H9 (cell line): ENCODE measurements around the gene KRTAP1-1. TPM values are rescaled to one million over a fixed set of nuclear protein-coding genes. Genes with fewer than 3 reads are reported as not detected.
"Not testable (repeated sequence)": the region's sequence is repeated elsewhere in the genome, so short reads cannot be mapped to it uniquely, and the experiment has no call there.

Experiments used
- DNase-seq: peaks from one replicate; pipeline ENCODE4 v3.0.0-alpha.2; 2017
- H2AFZ ChIP-seq: one replicate; pipeline ENCODE4 v1.6.1; 2013; ENCODE audit warnings: mild to moderate bottlenecking, low read length, control low read depth, moderate library complexity
- H2AK5ac ChIP-seq: 2 replicates; pipeline ENCODE4 v1.6.1; 2013; ENCODE audit warnings: low read length, control low read depth, mixed read lengths; ENCODE audit not compliant: insufficient read length
- H2BK120ac ChIP-seq: one replicate; pipeline ENCODE4 v1.6.1; 2013; ENCODE audit warnings: low read depth, mild to moderate bottlenecking, low read length, control low read depth, inconsistent platforms; ENCODE audit not compliant: poor library complexity, severe bottlenecking
- H2BK12ac ChIP-seq: 2 replicates; pipeline ENCODE4 v1.6.1; 2013; ENCODE audit warnings: low read length, control low read depth, mixed read lengths, low read depth; ENCODE audit not compliant: insufficient read length
- H2BK15ac ChIP-seq: 2 replicates; pipeline ENCODE4 v1.6.1; 2013; ENCODE audit warnings: low read depth, low read length, control low read depth
- H2BK20ac ChIP-seq: one replicate; pipeline ENCODE4 v1.6.1; 2013; ENCODE audit warnings: low read depth, mild to moderate bottlenecking, low read length, control low read depth, inconsistent platforms; ENCODE audit not compliant: poor library complexity, severe bottlenecking
- H2BK5ac ChIP-seq: 2 replicates; pipeline ENCODE4 v1.6.1; 2013; ENCODE audit warnings: low read length, control low read depth, mixed read lengths; ENCODE audit not compliant: insufficient read length
- H3K14ac ChIP-seq: 2 replicates; pipeline ENCODE4 v1.6.1; 2013; ENCODE audit warnings: low read length, control low read depth; ENCODE audit not compliant: insufficient read depth
- H3K18ac ChIP-seq: 2 replicates; pipeline ENCODE4 v1.6.1; 2013; ENCODE audit warnings: low read depth, mild to moderate bottlenecking, mixed read lengths, low read length, control low read depth; ENCODE audit not compliant: insufficient read length
- H3K23ac ChIP-seq: 2 replicates; pipeline ENCODE4 v1.6.1; 2013; ENCODE audit warnings: low read length, control low read depth, mixed read lengths, low read depth; ENCODE audit not compliant: insufficient read length
- H3K23me2 ChIP-seq: 2 replicates; pipeline ENCODE4 v1.6.1; 2013; ENCODE audit warnings: low read depth, mild to moderate bottlenecking, mixed read lengths, low read length, control low read depth; ENCODE audit not compliant: insufficient read length, poor library complexity, severe bottlenecking
- H3K27ac ChIP-seq: 2 replicates; pipeline ENCODE4 v1.5.1; 2013; ENCODE audit warnings: low read length, control low read depth, mixed read lengths, low read depth; ENCODE audit not compliant: insufficient read length
- H3K27me3 ChIP-seq: 2 replicates; pipeline ENCODE4 v1.6.1; 2013; ENCODE audit warnings: low read length, control low read depth, inconsistent platforms; ENCODE audit not compliant: insufficient read depth
- H3K4ac ChIP-seq: 2 replicates; pipeline ENCODE4 v1.6.1; 2013; ENCODE audit warnings: low read depth, mild to moderate bottlenecking, control low read depth, inconsistent platforms, low read length, moderate library complexity
- H3K4me1 ChIP-seq: 2 replicates; pipeline ENCODE4 v1.6.1; 2013; ENCODE audit warnings: low read length, control low read depth, inconsistent platforms; ENCODE audit not compliant: insufficient read depth
- H3K4me2 ChIP-seq: 2 replicates; pipeline ENCODE4 v1.6.1; 2013; ENCODE audit warnings: low read length, control low read depth, mixed read lengths; ENCODE audit not compliant: insufficient read length, insufficient read depth
- H3K56ac ChIP-seq: 2 replicates; pipeline ENCODE4 v1.6.1; 2013; ENCODE audit warnings: low read depth, mild to moderate bottlenecking, mixed read lengths, low read length, control low read depth; ENCODE audit not compliant: insufficient read length
- H3K79me1 ChIP-seq: 2 replicates; pipeline ENCODE4 v1.6.1; 2013; ENCODE audit warnings: low read depth, mild to moderate bottlenecking, moderate library complexity, low read length, control low read depth, inconsistent platforms; ENCODE audit not compliant: insufficient read depth, poor library complexity, severe bottlenecking
- H3K79me2 ChIP-seq: 2 replicates; pipeline ENCODE4 v1.6.1; 2013; ENCODE audit warnings: low read length, control low read depth, inconsistent platforms; ENCODE audit not compliant: insufficient read depth
- H3K9ac ChIP-seq: 2 replicates; pipeline ENCODE4 v1.6.1; 2013; ENCODE audit warnings: low read length, control low read depth, mixed read lengths; ENCODE audit not compliant: insufficient read length; ENCODE audit errors: extremely low read depth
- H3K9me3 ChIP-seq: one replicate; pipeline ENCODE4 v1.6.1; 2013; ENCODE audit warnings: low read depth, low read length, inconsistent platforms; ENCODE audit not compliant: control insufficient read depth
- H3T11ph ChIP-seq: one replicate; pipeline ENCODE4 v1.6.1; 2013; ENCODE audit warnings: mild to moderate bottlenecking, low read length, control low read depth, inconsistent platforms
- H4K20me1 ChIP-seq: one replicate; pipeline ENCODE4 v1.6.1; 2013; ENCODE audit not compliant: control insufficient read depth, insufficient read length, insufficient read depth
- H4K5ac ChIP-seq: 2 replicates; pipeline ENCODE4 v1.6.1; 2013; ENCODE audit warnings: low read depth, mild to moderate bottlenecking, mixed read lengths, low read length, control low read depth; ENCODE audit not compliant: insufficient read length
- H4K8ac ChIP-seq: replicated peaks from 2 replicates; pipeline ENCODE4 v1.6.1; 2013; ENCODE audit warnings: low read length, control low read depth, mixed read lengths, low read depth; ENCODE audit not compliant: insufficient read length
- H4K91ac ChIP-seq: 2 replicates; pipeline ENCODE4 v1.6.1; 2013; ENCODE audit warnings: low read depth, mild to moderate bottlenecking, moderate library complexity, mixed read lengths, low read length, control low read depth; ENCODE audit not compliant: insufficient read length
- H3K27ac Mint-ChIP-seq, 3 experiments: 2 replicates in 2 of 3; 3 replicates in 1 of 3; pipeline ENCODE4 v1.8.0; 2020 to 2021; ENCODE audit warnings: mixed read lengths in 3 of 3, mild to moderate bottlenecking in 1 of 3, moderate library complexity in 1 of 3
- H3K27me3 Mint-ChIP-seq: 2 replicates; pipeline ENCODE4 v1.8.0; 2021; ENCODE audit warnings: low read depth, mild to moderate bottlenecking, moderate library complexity, mixed read lengths
- H3K36me3 Mint-ChIP-seq, 3 experiments: 2 replicates in 2 of 3; 3 replicates in 1 of 3; pipeline ENCODE4 v1.8.0; 2020 to 2021; ENCODE audit warnings: low read depth in 3 of 3, mixed read lengths in 3 of 3; ENCODE audit not compliant: insufficient read depth in 1 of 3
- H3K4me1 Mint-ChIP-seq, 2 experiments: 2 replicates each; pipeline ENCODE4 v1.8.0; 2020; ENCODE audit warnings: mixed read lengths in 2 of 2
- H3K4me3 Mint-ChIP-seq, 2 experiments: 2 replicates in 1 of 2; 3 replicates in 1 of 2; pipeline ENCODE4 v1.8.0; 2020 to 2021; ENCODE audit warnings: mild to moderate bottlenecking in 2 of 2, mixed read lengths in 2 of 2, moderate library complexity in 1 of 2
- H3K9me3 Mint-ChIP-seq, 2 experiments: 2 replicates in 1 of 2; 3 replicates in 1 of 2; pipeline ENCODE4 v1.8.0; 2020; ENCODE audit warnings: mild to moderate bottlenecking in 2 of 2, mixed read lengths in 2 of 2, moderate library complexity in 1 of 2
- WGBS: extraction: QIAGEN DNeasy Blood & Tissue Kit; methylation state at CpG from one replicate; pipeline ENCODE4 v1.1.7; 2013; ENCODE audit warnings: missing lambda C conversion rate, low lambda C conversion rate, mixed read lengths; ENCODE audit not compliant: insufficient read length; ENCODE audit errors: extremely low coverage; 5-methylcytosine and 5-hydroxymethylcytosine counted together
- total RNA-seq: library from RNA; stranded (reverse); gene quantifications from 2 replicates; pipeline ENCODE4 v1.2.1, GENCODE V29; 2021
- TF ChIP-seq, protein P1 (sequence below): fragments of 200-600 bp; sonication (generic); conservative IDR thresholded peaks from 3 replicates; pipeline ENCODE4 v1.8.0; 2021; ENCODE audit warnings: antibody characterized with exemption, mild to moderate bottlenecking

KRTAP1-1 gene
- total RNA-seq, 1 experiment from 2014 or later: not detected

DNA sequence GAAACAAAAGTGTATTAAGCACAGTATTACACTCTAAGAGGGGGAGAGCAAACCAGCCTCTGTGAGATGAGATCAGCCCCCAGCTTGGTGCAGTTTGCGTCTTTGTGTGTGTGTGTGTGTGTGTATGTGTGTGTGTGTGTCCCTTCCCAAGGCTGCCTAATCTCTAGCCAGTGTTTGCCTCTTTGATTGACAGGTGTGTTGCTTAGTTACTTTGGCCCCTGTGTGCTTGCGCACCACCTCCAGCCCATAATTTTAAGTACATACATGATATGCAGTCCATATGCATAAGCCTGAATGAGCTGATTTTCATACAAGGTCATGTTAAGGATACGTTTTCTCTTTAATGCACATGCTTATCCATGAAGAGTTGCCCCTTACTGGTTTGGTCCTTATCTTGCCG, 39.5 kb downstream of the KRTAP1-1 start:
- no peak overlapping the region for H2AFZ ChIP-seq
- no peak overlapping the region for H3K9ac ChIP-seq
- no peak overlapping the region for H4K8ac ChIP-seq
- no peak for DNase-seq
- H3K23me2 ChIP-seq: no peaks in the 10 kb centered on the region
- Mint-ChIP-seq H3K27ac (no peak overlapping the region), H3K36me3 (no peaks in the 10 kb centered on the region), H3K4me3 (no peak overlapping the region), H3K27me3 (no peaks in the 10 kb centered on the region; the same call in 1 of the 2 replicates), H3K9me3 (no peaks in the 10 kb centered on the region), H3K4me1 (peaks cover 4 to 6% of the 10 kb centered on the region in 2 experiments)
- H2BK120ac ChIP-seq: no peak overlapping the region
- no peaks in the 10 kb centered on the region for H3K27me3 ChIP-seq
- no peak overlapping the region for H3K4me2 ChIP-seq
- no peaks in the 10 kb centered on the region for H3K79me1 ChIP-seq
- no peak overlapping the region for H2BK20ac ChIP-seq
- no peak overlapping the region for H3K18ac ChIP-seq
- no peak overlapping the region for H2BK15ac ChIP-seq
- H3K4ac ChIP-seq: no peak overlapping the region
- no peak overlapping the region for H3T11ph ChIP-seq
- no peak overlapping the region for H2BK12ac ChIP-seq
- no peak overlapping the region for H4K5ac ChIP-seq
- no CpG with 5 or more reads among the region's 4 CpGs for WGBS
- no peak overlapping the region for H3K56ac ChIP-seq
- no peaks in the 10 kb centered on the region for H4K20me1 ChIP-seq
- H3K14ac ChIP-seq: no peak overlapping the region
- H3K9me3 ChIP-seq: no peaks in the 10 kb centered on the region
- H3K23ac ChIP-seq: no peak overlapping the region
- H2BK5ac ChIP-seq: no peak overlapping the region
- H3K27ac ChIP-seq: no peak overlapping the region
- TF ChIP-seq, protein P1, sequence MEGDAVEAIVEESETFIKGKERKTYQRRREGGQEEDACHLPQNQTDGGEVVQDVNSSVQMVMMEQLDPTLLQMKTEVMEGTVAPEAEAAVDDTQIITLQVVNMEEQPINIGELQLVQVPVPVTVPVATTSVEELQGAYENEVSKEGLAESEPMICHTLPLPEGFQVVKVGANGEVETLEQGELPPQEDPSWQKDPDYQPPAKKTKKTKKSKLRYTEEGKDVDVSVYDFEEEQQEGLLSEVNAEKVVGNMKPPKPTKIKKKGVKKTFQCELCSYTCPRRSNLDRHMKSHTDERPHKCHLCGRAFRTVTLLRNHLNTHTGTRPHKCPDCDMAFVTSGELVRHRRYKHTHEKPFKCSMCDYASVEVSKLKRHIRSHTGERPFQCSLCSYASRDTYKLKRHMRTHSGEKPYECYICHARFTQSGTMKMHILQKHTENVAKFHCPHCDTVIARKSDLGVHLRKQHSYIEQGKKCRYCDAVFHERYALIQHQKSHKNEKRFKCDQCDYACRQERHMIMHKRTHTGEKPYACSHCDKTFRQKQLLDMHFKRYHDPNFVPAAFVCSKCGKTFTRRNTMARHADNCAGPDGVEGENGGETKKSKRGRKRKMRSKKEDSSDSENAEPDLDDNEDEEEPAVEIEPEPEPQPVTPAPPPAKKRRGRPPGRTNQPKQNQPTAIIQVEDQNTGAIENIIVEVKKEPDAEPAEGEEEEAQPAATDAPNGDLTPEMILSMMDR: no peak
- H4K91ac ChIP-seq: no peak overlapping the region
- 0 out of 2 replicates have a peak, but pooled peaks cover 3% of the 10 kb centered on the region for H3K4me1 ChIP-seq
- no peak overlapping the region for H2AK5ac ChIP-seq
- no peaks in the 10 kb centered on the region for H3K79me2 ChIP-seq

DNA sequence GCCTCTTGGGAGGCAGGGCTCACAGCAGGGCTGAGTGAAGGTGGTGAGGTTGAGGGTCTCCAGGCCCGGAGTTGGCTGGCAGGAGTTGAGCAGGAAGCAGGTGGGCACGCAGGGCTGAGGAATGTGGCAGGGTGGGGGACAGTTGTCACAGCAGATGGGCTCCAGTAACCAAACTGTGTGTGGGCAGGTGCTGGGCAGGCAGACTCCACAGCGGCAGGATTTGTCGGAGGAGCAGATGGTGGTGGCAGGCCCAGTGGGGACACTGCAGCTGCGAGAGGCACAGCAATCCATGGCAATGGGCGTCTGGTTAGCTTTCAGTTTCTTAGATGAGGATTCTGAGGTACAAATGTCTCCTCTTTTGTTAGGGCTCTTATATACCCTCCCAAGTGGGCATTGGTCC, 41.7 kb downstream of the KRTAP1-1 start, which contains the start of gene KRTAP3-2:
KRTAP3-2 (minus strand) TSS at position 344 of the 400 bp plus-strand sequence; CDS start at position 291, 53 bp downstream.
- not testable (repeated sequence) for H3K9me3 ChIP-seq, H3K27ac Mint-ChIP-seq, H4K5ac ChIP-seq, H2BK15ac ChIP-seq, H2AK5ac ChIP-seq, H3K56ac ChIP-seq, H2BK5ac ChIP-seq, H3K79me2 ChIP-seq, H3K14ac ChIP-seq, H3K4me2 ChIP-seq, H3K36me3 Mint-ChIP-seq, H3K4me1 ChIP-seq, H3K23ac ChIP-seq, H4K91ac ChIP-seq, H2BK20ac ChIP-seq, H4K20me1 ChIP-seq, H3K4ac ChIP-seq, H3K4me1 Mint-ChIP-seq, H3K4me3 Mint-ChIP-seq, H4K8ac ChIP-seq, H3K27me3 ChIP-seq, DNase-seq, H3T11ph ChIP-seq, H3K18ac ChIP-seq, H2BK12ac ChIP-seq, H3K9me3 Mint-ChIP-seq, H2BK120ac ChIP-seq, H3K79me1 ChIP-seq, H2AFZ ChIP-seq, H3K27ac ChIP-seq, H3K9ac ChIP-seq, H3K23me2 ChIP-seq, H3K27me3 Mint-ChIP-seq
- no CpG with 5 or more reads among the region's 6 CpGs for WGBS
